GM11168 (cell line): ENCODE results near the gene ACP6.
"Not testable (repeated sequence)": the region's sequence is repeated elsewhere in the genome, so short reads cannot be mapped to it uniquely, and the experiment has no call there.

ENCODE experiments used
- in situ Hi-C: fragments of 300-500 bp; cut with MboI; formaldehyde crosslinking; loops from one replicate; pipeline ENCODE4 v1.12.0; 2022; ENCODE audit warnings: low sequenced_read_pairs; ENCODE audit not compliant: unreplicated experiment

Gene ACP6

DNA sequence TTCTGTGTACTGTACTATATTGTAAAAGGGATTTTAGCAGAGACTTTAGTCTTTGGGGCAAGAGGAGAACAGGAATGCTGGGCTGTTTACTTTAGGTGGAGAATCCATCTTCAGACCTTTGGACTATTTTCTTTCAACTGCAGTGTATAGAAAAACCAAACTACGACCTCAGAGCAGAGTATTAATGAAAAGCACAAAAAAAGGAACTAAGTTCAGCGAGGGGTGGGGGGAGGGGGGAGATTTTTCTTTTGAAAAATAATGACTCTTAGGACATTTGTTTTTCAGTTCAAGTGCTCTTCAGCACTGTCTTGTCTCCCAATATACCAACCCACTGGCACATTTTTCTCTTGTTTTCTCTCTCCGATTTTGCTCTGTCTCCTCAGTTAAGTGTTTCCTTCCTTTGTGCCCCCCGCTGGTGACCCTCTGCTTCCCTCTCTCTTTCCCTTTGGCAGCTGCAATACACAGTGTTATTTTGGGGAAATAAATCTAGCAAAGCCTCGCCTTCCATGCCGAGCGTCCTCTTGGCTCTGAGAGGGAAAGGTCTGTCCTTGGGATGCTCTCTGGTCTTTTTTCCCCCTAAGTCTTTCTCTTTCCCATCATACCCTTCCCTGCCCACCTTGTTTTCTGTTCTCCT is 44.8 kb downstream of the ACP6 start:
- in situ Hi-C loops, result loop anchor here (10.0 kb wide), 1 partner anchor 131 kb away; no protein-coding TSS in a partner anchor

GRCh38 chr1:147624529-147624928 is 45.8 kb downstream of the ACP6 start:
- in situ Hi-C loops, result loop anchor here (10.0 kb wide), 1 partner anchor 130 kb away; no protein-coding TSS in a partner anchor

DNA sequence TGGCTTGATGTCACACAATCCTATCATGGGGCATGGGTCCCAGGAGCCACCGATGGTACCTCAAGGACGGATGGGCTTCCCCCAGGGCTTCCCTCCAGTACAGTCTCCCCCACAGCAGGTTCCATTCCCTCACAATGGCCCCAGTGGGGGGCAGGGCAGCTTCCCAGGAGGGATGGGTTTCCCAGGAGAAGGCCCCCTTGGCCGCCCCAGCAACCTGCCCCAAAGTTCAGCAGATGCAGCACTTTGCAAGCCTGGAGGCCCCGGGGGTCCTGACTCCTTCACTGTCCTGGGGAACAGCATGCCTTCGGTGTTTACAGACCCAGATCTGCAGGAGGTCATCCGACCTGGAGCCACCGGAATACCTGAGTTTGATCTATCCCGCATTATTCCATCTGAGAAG is 46.3 kb downstream of the ACP6 start:
- in situ Hi-C loops, result loop anchor here (10.0 kb wide), 1 partner anchor 129 kb away; no protein-coding TSS in a partner anchor

- in situ Hi-C loops, result loop anchor here (10.0 kb wide), 1 partner anchor 128 kb away; no protein-coding TSS in a partner anchor
Observed at GRCh38 chr1:147622731-147623130, 47.6 kb downstream of the ACP6 start.

GRCh38 chr1:147620543-147620942 is 49.8 kb downstream of the ACP6 start:
- in situ Hi-C loops, result loop anchor here (10.0 kb wide), 1 partner anchor 126 kb away; no protein-coding TSS in a partner anchor

- in situ Hi-C loops, result loop anchor here (10.0 kb wide), 1 partner anchor 125 kb away; no protein-coding TSS in a partner anchor
Observed at GRCh38 chr1:147619741-147620140, 50.6 kb downstream of the ACP6 start.

GRCh38 chr1:147618771-147619170 is 51.6 kb downstream of the ACP6 start:
- in situ Hi-C loops, result no loop called here

- in situ Hi-C loops, result no loop called here
Observed at GRCh38 chr1:147618077-147618569, 52.2 kb downstream of the ACP6 start.

DNA sequence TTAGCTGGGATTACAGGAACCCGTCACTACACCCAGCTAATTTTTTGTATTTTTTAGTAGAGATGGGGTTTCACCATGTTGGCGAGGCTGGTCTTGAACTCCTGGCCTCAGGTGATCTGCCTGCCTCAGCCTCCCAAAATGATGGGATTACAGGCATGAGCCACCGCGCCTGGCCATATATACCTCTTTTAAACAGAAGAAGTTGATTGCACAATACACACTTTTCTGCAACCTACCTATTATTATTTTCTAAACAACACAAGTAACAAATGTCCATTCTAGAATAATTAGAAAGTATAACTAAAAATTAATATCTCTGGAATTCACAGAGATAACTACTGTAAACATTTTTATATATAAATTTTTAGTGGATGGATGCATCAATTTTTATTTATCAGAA is 55.4 kb downstream of the ACP6 start:
- in situ Hi-C loops, result not testable (repeated sequence)

DNA sequence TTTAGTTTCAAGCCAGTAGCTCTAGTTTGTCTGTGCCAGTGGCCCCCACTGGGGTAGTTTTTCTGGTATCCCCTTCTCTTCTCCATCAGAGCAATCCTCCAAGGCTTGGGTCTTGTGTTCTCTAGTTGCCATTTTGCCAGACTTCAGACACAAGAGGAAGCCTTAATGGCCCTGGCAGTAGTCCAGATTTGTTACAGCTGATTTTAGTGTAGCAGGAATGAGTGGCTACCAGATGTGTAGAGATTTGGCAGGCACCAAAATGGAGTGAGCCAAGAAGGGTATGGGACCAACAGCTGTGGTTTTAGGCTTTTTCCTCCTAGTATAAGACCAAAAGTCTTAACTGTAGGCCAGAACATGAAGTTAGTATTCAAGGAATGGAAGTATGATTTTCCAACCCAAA is 56.8 kb downstream of the ACP6 start:
- in situ Hi-C loops, result no loop called here

DNA sequence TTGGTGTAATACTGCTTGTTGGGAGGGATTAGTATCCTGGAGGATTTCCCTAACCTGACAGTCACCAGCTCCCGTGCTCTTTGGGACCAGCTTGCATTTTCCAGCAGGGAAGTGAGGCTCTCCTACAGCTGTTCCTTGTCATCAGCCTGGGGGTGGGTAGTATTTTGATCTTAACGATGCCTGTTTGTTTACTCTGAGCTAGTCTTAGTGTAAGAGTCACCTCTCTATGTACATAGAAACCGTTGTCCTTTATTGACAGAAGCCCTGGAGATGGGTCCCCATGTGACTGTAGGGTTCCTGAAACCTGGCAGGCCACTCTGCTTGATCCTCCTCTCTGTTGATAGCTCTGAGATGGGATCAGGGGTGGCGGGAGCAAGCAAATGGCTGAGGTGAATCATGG is 58.0 kb downstream of the ACP6 start:
- in situ Hi-C loops, result no loop called here

DNA sequence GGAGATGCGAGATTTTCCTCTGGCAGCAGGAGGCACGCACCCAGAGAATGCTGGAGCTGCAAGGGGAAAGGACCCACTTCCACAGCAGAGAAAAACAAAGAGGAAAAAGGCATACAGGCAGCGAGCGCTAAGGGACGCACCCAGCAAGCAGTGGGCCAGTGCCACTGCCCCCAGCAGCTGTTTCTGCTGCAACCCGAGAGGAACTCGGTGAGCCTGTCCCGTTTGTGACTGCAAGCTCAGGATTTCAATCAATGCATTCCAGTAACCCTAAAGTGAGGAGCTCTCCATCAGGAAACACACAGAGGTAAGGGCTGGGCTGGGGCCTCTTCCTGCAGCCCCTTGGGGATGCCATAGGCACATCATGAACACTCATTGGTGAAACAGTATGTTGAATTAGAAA is 58.7 kb downstream of the ACP6 start:
- in situ Hi-C loops, result no loop called here

- in situ Hi-C loops, result no loop called here
Observed at GRCh38 chr1:147611021-147611426, 59.3 kb downstream of the ACP6 start.

- in situ Hi-C loops, result no loop called here
Observed at GRCh38 chr1:147609358-147609757, 61.0 kb downstream of the ACP6 start.

- in situ Hi-C loops, result no loop called here
Observed at GRCh38 chr1:147608596-147608995, 61.7 kb downstream of the ACP6 start.

DNA sequence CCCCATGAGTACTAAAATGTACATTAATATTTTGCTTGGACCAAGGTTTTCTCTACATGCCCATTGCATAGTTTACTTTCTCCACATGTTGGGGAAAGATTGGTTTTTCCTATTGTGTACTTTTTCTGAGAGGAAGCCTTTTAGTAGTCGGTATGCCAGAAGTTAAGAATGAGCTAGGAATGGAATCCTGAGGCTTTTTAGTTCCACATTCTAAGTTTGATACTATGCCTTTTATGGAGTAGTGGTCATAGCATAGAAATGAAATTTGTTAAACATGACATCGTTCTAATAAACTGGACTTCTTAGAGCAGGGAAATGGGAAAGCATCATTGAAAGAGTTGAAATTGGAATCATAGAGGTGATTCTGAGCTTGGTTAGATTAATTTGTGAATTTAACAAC is 64.7 kb downstream of the ACP6 start:
- in situ Hi-C loops, result no loop called here

GRCh38 chr1:147603986-147604385 is 66.3 kb downstream of the ACP6 start:
- in situ Hi-C loops, result no loop called here

DNA sequence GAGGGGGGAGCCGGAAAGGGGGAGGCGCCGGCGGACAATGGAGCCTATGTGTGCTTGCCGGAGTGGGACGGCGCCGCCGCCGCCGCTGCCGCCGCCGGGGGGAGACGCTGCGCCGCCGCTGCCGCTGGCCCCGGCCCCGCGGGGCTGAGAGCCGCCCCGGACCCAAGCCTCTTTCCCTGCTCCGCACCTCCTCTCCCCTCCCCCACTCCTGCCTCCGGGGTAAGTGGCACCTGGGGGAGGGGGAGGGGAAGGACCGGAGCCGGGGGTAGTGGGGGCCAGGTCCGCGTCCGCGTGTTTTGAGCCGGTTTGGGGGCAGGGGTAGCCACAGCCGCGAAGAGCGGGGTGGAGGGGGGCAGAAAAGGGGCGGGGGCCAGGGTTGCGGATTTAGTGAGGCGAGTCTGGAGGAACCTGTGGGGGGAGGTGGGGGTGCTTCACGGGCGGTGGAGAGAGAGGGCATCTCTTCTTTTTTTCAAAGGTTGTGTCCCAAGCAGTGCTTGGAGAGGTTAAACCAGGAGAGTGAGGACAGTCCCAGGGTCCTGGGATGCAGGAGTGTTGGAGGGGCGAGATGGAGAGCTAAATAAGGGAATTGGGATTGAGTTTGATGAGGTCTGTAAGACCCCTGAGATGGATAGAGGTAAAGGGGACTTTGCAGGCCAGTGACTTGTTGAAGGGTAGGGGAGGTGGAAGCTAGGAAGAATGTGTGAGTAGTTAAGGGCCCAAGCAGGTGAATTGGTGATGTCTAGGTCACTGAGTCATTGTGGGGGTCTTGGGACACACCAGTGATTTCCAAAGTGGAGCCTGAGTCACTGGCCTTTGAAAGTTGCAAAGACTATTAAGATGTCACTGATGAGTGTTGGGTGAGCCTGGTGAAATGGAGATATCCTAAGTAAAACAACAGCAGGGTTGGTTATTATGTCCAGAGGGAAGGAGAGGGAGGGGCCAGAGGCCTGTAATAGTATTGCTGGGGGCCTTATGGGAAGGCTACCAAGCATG is 69.9 kb downstream of the ACP6 start:
- in situ Hi-C loops, result no loop called here

DNA sequence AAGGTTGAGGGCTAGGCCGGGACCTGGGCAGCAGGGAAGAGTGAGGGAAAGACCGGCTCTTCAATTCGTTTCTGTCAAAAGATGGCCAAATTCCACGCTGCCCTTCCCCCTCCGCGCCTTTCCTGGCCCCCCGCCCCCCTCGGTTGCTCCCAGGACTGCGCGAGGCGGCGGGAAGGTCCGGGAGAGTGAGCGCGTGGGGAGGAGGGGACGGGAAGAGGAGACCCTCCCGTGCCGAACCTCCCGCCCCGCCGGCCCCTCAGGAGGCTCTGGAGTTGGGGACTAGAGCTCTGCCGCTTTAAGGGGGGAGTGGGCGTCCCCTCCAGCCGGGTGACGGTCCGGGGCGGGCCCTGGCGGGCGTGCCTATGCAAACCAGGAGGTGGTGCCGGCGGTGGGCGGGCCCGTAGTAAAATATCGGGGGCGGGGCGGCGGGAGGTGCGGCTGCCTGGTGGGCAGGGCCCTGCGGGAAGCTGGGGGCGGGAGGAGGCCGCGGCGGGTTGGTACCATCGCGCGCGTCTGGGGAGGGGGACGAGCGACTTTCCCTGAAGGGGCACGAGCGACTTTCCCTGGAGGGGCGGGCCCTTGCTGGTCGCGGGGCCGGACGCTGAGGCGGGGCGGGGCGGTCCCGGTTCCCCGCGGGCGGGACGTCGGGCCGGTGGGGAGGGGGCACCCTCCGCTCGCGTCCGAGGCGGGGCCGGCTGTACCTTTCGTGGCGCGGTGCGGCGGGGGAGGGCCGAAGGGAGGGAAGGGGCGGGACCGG is 70.8 kb downstream of the ACP6 start:
- in situ Hi-C loops, result no loop called here
